PC-9 (cell line): ENCODE results near the gene STARD10. TPM values are rescaled to one million over a fixed set of nuclear protein-coding genes. Genes with fewer than 3 reads are reported as not detected.

Experiments
- BruUV-seq: library from RNA; stranded (reverse); fragments of 400-500 nt; replicated peaks from 2 replicates; lab custom pipeline; 2021; lab: Mats Ljungman, UMichigan
- CTCF ChIA-PET: fragments of 300-600 bp; sonication (Branson Sonifier 250); formaldehyde crosslinking; loops from one replicate; lab custom pipeline; 2022; ENCODE audit warnings: antibody characterized with exemption; lab: Charles Lee
- POLR2A ChIA-PET: fragments of 300-600 bp; sonication (Branson Sonifier 250); formaldehyde crosslinking; loops from one replicate; lab custom pipeline; 2022; ENCODE audit warnings: antibody characterized with exemption; ENCODE audit not compliant: unreplicated experiment; lab: Charles Lee
- DNase-seq, 2 experiments: peaks; one replicate each; pipeline versions ENCODE4 v3.0.0 to v3.0.0-alpha.2; 2015 to 2022; ENCODE audit warnings: mixed read lengths in 1 of 2
- H2AFZ ChIP-seq: fragments of 200-600 bp; sonication (generic); 2 replicates; pipeline ENCODE4 v1.8.1; 2017; ENCODE audit warnings: antibody characterized with exemption
- H3F3A ChIP-seq: fragments of 200-600 bp; sonication (generic); 2 replicates; pipeline ENCODE4 v1.8.1; 2017; ENCODE audit warnings: antibody characterized with exemption, mild to moderate bottlenecking, low read depth; ENCODE audit not compliant: insufficient read depth
- H3K27ac ChIP-seq: fragments of 200-600 bp; sonication (generic); 2 replicates; pipeline ENCODE4 v1.6.1; 2016; ENCODE audit warnings: mixed run types
- H3K27me3 ChIP-seq: fragments of 200-600 bp; sonication (generic); 2 replicates; pipeline ENCODE4 v1.6.1; 2016; ENCODE audit warnings: low read depth, mixed run types; ENCODE audit not compliant: insufficient read depth
- H3K36me3 ChIP-seq: fragments of 200-600 bp; sonication (generic); 2 replicates; pipeline ENCODE4 v1.6.1; 2016; ENCODE audit warnings: low read depth, mixed run types
- H3K4me1 ChIP-seq: fragments of 200-600 bp; sonication (generic); replicated peaks from 2 replicates; pipeline ENCODE4 v1.6.1; 2016; ENCODE audit warnings: mixed run types; ENCODE audit not compliant: insufficient read depth
- H3K4me2 ChIP-seq: fragments of 200-600 bp; sonication (generic); 2 replicates; pipeline ENCODE4 v1.6.1; 2017; ENCODE audit warnings: mixed run types
- H3K4me3 ChIP-seq: fragments of 200-600 bp; sonication (generic); 2 replicates; pipeline ENCODE4 v1.6.1; 2016; ENCODE audit warnings: mixed run types
- H3K79me2 ChIP-seq: fragments of 200-600 bp; sonication (generic); 2 replicates; pipeline ENCODE4 v1.6.1; 2017; ENCODE audit warnings: low read depth, mixed run types
- H3K9me2 ChIP-seq: fragments of 200-600 bp; sonication (generic); 2 replicates; pipeline ENCODE4 v1.8.1; 2017; ENCODE audit warnings: mild to moderate bottlenecking; ENCODE audit not compliant: insufficient read depth
- H3K9me3 ChIP-seq: fragments of 200-600 bp; sonication (generic); 2 replicates; pipeline ENCODE4 v1.8.1; 2016; ENCODE audit warnings: low read depth; ENCODE audit not compliant: insufficient read depth
- H4K20me1 ChIP-seq: fragments of 200-600 bp; sonication (generic); 2 replicates; pipeline ENCODE4 v1.8.1; 2017; ENCODE audit not compliant: insufficient read depth
- CTCF ChIP-seq: fragments of 200-600 bp; sonication (generic); conservative IDR thresholded peaks from 2 replicates; pipeline ENCODE4 v1.6.1; 2017; ENCODE audit warnings: mixed run types, antibody characterized with exemption, mild to moderate bottlenecking, moderate library complexity
- EZH2 ChIP-seq: fragments of 200-600 bp; sonication (generic); IDR thresholded peaks from 2 replicates; pipeline ENCODE4 v1.8.0; 2017; ENCODE audit warnings: antibody characterized with exemption, low read depth
- intact Hi-C: fragments of 100-400 bp; cut with micrococcal nuclease; formaldehyde crosslinking; loops from one replicate; pipeline ENCODE4 v1.10.0; 2022; ENCODE audit not compliant: unreplicated experiment
- total RNA-seq: library from RNA; stranded (reverse); gene quantifications from 2 replicates; pipeline ENCODE4 v1.2.3, GENCODE V29; 2021

Gene STARD10
- total RNA-seq, 1 experiment from 2014 or later = 145 TPM

- Histone ChIP-seq H3K79me2 (peaks cover 30% of the 10 kb centered on the region), H3K9me3 (no peaks in the 10 kb centered on the region), H3K27me3 (no peaks in the 10 kb centered on the region), H3K36me3 (peaks cover 11% of the 10 kb centered on the region), H3K4me3 (no peak overlapping the region), H3K4me1 (peaks cover 26% of the 10 kb centered on the region), H3K27ac (0 out of 2 replicates have a peak overlapping the region, but pooled peaks have one; percentile 35), H3K4me2 (peak overlapping the region; percentile 89), H4K20me1 (peaks cover 7% of the 10 kb centered on the region; the same call in 1 of the 2 replicates), H3K9me2 (no peaks in the 10 kb centered on the region), H3F3A (peaks cover 41% of the 10 kb centered on the region), H2AFZ (no peak overlapping the region)
- no TSS peak for BruUV-seq
- TF ChIP-seq CTCF (no peak), EZH2 (no peak)
- no peak for DNase-seq
- ChIA-PET CTCF (interaction anchor here (2.3 kb wide), 1 partner anchor 41 kb away, joined by 10 read pairs; the partner anchor contains the start of gene STARD10), POLR2A (interaction anchor here (0.5 to 0.6 kb wide), 3 partner anchors 12 to 40 kb away, joined by 3 to 8 read pairs (median 4); partner anchors contain the start of gene STARD10)
- intact Hi-C loops = no loop called here
Observed at GRCh38 chr11:72753341-72754148, 40.3 kb downstream of the STARD10 start.

DNA sequence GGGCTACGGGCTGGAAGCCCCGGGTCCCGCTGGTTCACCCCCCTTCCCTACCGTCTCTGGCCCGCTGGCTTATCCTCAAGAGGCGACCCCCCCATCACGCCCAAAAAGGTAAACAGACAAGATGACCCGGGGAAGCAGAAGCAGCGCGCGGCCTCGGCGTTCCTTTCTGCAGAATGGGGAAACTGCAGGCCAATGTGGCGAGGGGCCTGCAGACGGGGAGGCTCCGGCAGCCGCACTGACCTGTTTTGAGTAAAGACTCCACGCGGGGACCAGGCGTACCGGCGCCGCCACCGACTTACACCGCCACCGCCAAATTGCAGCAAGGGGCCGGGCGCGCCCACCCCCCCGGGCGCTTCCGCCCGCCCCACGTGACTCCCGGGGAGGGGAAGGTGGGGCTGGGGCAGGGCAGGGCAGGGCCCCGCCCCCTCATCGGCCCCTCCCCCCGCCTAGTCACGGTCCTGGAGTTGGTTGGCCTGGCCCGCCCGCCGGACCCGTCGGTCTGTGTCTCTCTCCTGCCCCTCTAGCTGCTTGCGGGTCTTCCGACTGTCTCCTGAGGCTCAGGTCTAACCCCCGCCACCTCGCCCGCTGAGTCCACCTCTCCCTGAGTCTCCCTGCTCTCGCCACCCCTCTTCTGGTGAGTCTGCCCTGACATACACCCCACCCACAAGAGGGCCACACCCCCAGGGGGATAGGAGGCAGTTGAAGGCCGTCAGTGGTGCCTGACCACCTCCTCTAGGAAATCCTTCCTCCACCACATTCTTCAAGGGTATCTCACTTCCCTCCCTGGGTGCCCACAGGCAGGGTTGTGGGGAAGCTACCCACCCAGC is 41.5 kb downstream of the STARD10 start, which contains the start of gene ARAP1:
Gene ARAP1 (minus strand): TSS at position 321 of the 827 bp plus-strand sequence. CDS start 25,280 bp downstream, outside the sequence.
- BruUV-seq = no TSS peak
- Histone ChIP-seq H3K9me3 (no peaks in the 10 kb centered on the region), H3K4me3 (peak within 1 kb of the TSS; percentile 96), H3K4me1 (peaks cover 26% of the 10 kb centered on the region), H3K27me3 (no peaks in the 10 kb centered on the region), H3K27ac (peak within 1 kb of the TSS; percentile 35; the same call in 1 of the 2 replicates), H2AFZ (peak within 1 kb of the TSS; percentile 73), H3K79me2 (peaks cover 39% of the 10 kb centered on the region), H4K20me1 (peaks cover 3% of the 10 kb centered on the region; the same call in 1 of the 2 replicates), H3F3A (peaks cover 41% of the 10 kb centered on the region), H3K36me3 (peaks cover 11% of the 10 kb centered on the region), H3K4me2 (peak within 1 kb of the TSS; percentile 89), H3K9me2 (no peaks in the 10 kb centered on the region)
- ChIA-PET CTCF (interaction anchor here (0.6 to 2.3 kb wide), 2 partner anchors 42 to 555 kb away, joined by 3 to 10 read pairs; partner anchors contain the start of gene STARD10), POLR2A (interaction anchor here (0.6 kb wide), 2 partner anchors 34 to 41 kb away, joined by 4 to 24 read pairs; no protein-coding TSS in a partner anchor)
- no peak for TF ChIP-seq CTCF
- no peak for TF ChIP-seq EZH2
- DNase-seq = peak; percentile 80 to 82
- intact Hi-C loops = loop anchor here (1.0 kb wide), 1 partner anchor 62 kb away; the partner anchor contains the start of gene ATG16L2
